HepG2 (cell line): ENCODE measurements around the gene CLDND2. TPM values are rescaled to one million over a fixed set of nuclear protein-coding genes. Genes with fewer than 3 reads are reported as not detected.

Experiments used
- ATF1 ChIP-seq: IDR thresholded peaks from 2 replicates; pipeline ENCODE4 v1.6.1; 2016; ENCODE audit warnings: mild to moderate bottlenecking, control low read depth
- CREB3 ChIP-seq: sonication (generic); formaldehyde crosslinking; IDR thresholded peaks from 2 replicates; pipeline ENCODE4 v1.5.0; 2020; ENCODE audit warnings: missing genetic modification reagents
- EZH2 ChIP-seq: conservative IDR thresholded peaks from 2 replicates; pipeline ENCODE4 v1.6.1; 2012; ENCODE audit warnings: mild to moderate bottlenecking, low read depth, low read length, moderate library complexity
- ISL2 ChIP-seq: sonication (generic); formaldehyde crosslinking; IDR thresholded peaks from 2 replicates; pipeline ENCODE4 v1.5.0; 2020; ENCODE audit warnings: missing genetic modification reagents
- ISX ChIP-seq: sonication (generic); formaldehyde crosslinking; conservative IDR thresholded peaks from 2 replicates; pipeline ENCODE4 v1.5.0; 2020; ENCODE audit warnings: missing genetic modification reagents
- KDM4B ChIP-seq: sonication (generic); formaldehyde crosslinking; IDR thresholded peaks from 2 replicates; pipeline ENCODE4 v1.4.0; 2020; ENCODE audit warnings: missing genetic modification reagents
- NONO ChIP-seq, 2 experiments: fragments of 450-650 bp in 1 of 2; sonication (generic) in 1 of 2; formaldehyde crosslinking in 1 of 2; IDR thresholded peaks in 1 of 2; conservative IDR thresholded peaks in 1 of 2; 2 replicates each; pipeline versions ENCODE4 v1.6.1 to v1.8.0; 2017 to 2022; ENCODE audit warnings: mild to moderate bottlenecking in 1 of 2, missing genetic modification reagents in 1 of 2, moderate library complexity in 1 of 2
- NR1H2 ChIP-seq: sonication (generic); formaldehyde crosslinking; IDR thresholded peaks from 2 replicates; pipeline ENCODE4 v1.8.1; 2022; ENCODE audit warnings: low read depth, missing genetic modification reagents, borderline replicate concordance
- SETDB1 ChIP-seq: sonication (generic); formaldehyde crosslinking; IDR thresholded peaks from 2 replicates; pipeline ENCODE4 v1.5.1; 2020; ENCODE audit warnings: missing genetic modification reagents, mild to moderate bottlenecking, borderline replicate concordance
- ZBTB40 ChIP-seq, 2 experiments: fragments of 450-650 bp in 1 of 2; sonication (generic) in 1 of 2; formaldehyde crosslinking in 1 of 2; IDR thresholded peaks; 2 replicates each; pipeline versions ENCODE4 v1.6.1 to v1.8.0; 2016 to 2022; ENCODE audit warnings: antibody characterized with exemption in 1 of 2, mild to moderate bottlenecking in 1 of 2, missing genetic modification reagents in 1 of 2
- ZFP62 ChIP-seq: sonication (generic); formaldehyde crosslinking; IDR thresholded peaks from 2 replicates; pipeline ENCODE4 v1.4.0; 2020; ENCODE audit warnings: missing genetic modification reagents
- ZNF605 ChIP-seq: sonication (generic); formaldehyde crosslinking; IDR thresholded peaks from 2 replicates; pipeline ENCODE4 v1.8.0; 2022; ENCODE audit warnings: mild to moderate bottlenecking, missing genetic modification reagents
- ZNF792 ChIP-seq: IDR thresholded peaks from 2 replicates; pipeline ENCODE4 v1.6.1; 2016
- polyA plus RNA-seq, 8 experiments: library from polyadenylated mRNA; depleted of rRNA in 3 of 8; stranded (reverse) in 7 of 8; unstranded in 1 of 8; fragments of >200 nt; fragmentation: Illumina TruSeq in 4 of 8; extraction: Trizol in 4 of 8; gene quantifications; 2 replicates each; pipeline versions ENCODE4 v1.2.1 to v1.2.3, GENCODE V29; 2011 to 2016; ENCODE audit warnings: low read depth in 4 of 8, missing spikeins in 1 of 8, mixed read lengths in 1 of 8; ENCODE audit not compliant: insufficient read depth in 1 of 8
- total RNA-seq, 5 experiments: library from RNA; depleted of rRNA; stranded (reverse); fragments of >200 nt; fragmentation: Illumina TruSeq; extraction: Trizol; gene quantifications; 2 replicates each; pipeline ENCODE4 v1.2.3, GENCODE V29; 2016; ENCODE audit warnings: low read depth in 1 of 5
- TF ChIP-seq, protein P1 (sequence below): fragments of 450-650 bp; IDR thresholded peaks from 2 replicates; pipeline ENCODE4 v1.6.1; 2017; ENCODE audit warnings: mild to moderate bottlenecking

CLDND2 gene
- total and polyA plus RNA-seq, 2 of the 13 experiments (the other 11 are each of a cell fraction or from before 2014, with no cell fraction given), result 0.84 to 1.8 TPM

DNA sequence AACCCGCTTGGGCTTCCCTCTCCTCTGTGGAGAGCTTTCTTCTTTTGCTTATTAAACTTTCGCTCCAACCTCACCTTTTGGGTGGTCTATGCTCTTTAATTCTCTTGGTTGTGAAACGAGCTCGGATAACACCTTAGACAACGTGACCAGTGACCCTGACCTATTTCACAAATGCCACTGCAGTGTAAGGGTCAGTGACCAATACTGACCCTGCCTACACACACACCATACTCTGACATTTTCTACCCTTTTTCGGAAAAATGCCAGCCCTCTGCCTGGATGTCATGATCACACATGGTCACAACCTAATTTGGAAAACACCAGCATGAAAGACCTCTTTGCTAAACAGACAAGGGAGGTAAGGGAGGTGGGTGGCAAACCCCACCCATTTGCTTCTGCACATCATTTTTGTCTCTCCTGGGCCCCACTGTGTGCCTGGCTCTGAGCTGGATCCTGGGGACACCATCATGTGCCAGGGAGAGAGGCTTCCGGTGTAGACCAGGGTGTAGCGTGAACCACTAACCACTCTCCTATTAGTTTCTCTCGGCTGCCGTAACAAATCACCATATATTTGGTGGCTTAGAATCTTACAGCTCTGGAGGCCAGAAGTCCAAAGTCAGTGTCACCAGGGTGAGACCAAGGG, 12.5 kb downstream of the CLDND2 start (continued):
- TF ChIP-seq, protein P1, sequence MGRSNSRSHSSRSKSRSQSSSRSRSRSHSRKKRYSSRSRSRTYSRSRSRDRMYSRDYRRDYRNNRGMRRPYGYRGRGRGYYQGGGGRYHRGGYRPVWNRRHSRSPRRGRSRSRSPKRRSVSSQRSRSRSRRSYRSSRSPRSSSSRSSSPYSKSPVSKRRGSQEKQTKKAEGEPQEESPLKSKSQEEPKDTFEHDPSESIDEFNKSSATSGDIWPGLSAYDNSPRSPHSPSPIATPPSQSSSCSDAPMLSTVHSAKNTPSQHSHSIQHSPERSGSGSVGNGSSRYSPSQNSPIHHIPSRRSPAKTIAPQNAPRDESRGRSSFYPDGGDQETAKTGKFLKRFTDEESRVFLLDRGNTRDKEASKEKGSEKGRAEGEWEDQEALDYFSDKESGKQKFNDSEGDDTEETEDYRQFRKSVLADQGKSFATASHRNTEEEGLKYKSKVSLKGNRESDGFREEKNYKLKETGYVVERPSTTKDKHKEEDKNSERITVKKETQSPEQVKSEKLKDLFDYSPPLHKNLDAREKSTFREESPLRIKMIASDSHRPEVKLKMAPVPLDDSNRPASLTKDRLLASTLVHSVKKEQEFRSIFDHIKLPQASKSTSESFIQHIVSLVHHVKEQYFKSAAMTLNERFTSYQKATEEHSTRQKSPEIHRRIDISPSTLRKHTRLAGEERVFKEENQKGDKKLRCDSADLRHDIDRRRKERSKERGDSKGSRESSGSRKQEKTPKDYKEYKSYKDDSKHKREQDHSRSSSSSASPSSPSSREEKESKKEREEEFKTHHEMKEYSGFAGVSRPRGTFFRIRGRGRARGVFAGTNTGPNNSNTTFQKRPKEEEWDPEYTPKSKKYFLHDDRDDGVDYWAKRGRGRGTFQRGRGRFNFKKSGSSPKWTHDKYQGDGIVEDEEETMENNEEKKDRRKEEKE, result no peak
- TF ChIP-seq NONO (IDR thresholded peaks at IDR 0.05) (no peak), NONO (CRISPR knock-in tag; conservative IDR thresholded peaks at IDR 0.05) (0 out of 2 replicates have a peak, but pooled peaks have one; percentile 37), ISL2 (peak; percentile 83), KDM4B (no peak), ATF1 (CRISPR knock-in tag) (no peak), NR1H2 (CRISPR knock-in tag) (no peak), ZNF792 (CRISPR knock-in tag) (no peak), ZNF605 (peak; percentile 82), SETDB1 (CRISPR knock-in tag) (no peak), ISX (no peak), ZBTB40 (IDR thresholded peaks at IDR 0.05) (no peak), ZBTB40 (CRISPR knock-in tag; IDR thresholded peaks at IDR 0.05) (peak; percentile 49; the same call in 1 of the 2 replicates), ZFP62 (CRISPR knock-in tag) (no peak), EZH2 (no peak), CREB3 (CRISPR knock-in tag) (no peak)
